Neural progenitor cell (in vitro differentiated cells): Measurements from ENCODE around the gene ITGBL1. TPM values are rescaled to one million over a fixed set of nuclear protein-coding genes. Genes with fewer than 3 reads are reported as not detected.

ENCODE experiments used
- DNase-seq: peaks from one replicate; pipeline ENCODE4 v3.0.0-alpha.2; 2016; ENCODE audit warnings: low spot score
- H2AFZ ChIP-seq: fragments of 200-600 bp; sonication (generic); replicated peaks from 2 replicates; pipeline ENCODE4 v1.6.1; 2016; ENCODE audit warnings: antibody characterized with exemption
- H3F3A ChIP-seq: fragments of 200-600 bp; sonication (generic); 2 replicates; pipeline ENCODE4 v1.6.1; 2016; ENCODE audit warnings: antibody characterized with exemption, low read depth
- H3K27ac ChIP-seq: fragments of 200-600 bp; sonication (generic); 2 replicates; pipeline ENCODE4 v1.5.1; 2016; ENCODE audit warnings: mild to moderate bottlenecking
- H3K27me3 ChIP-seq: fragments of 200-600 bp; sonication (generic); 2 replicates; pipeline ENCODE4 v1.6.1; 2016; ENCODE audit warnings: mild to moderate bottlenecking, moderate library complexity
- H3K36me3 ChIP-seq: fragments of 200-600 bp; sonication (generic); 2 replicates; pipeline ENCODE4 v1.5.1; 2016
- H3K4me1 ChIP-seq: fragments of 200-600 bp; sonication (generic); 2 replicates; pipeline ENCODE4 v1.6.1; 2016; ENCODE audit warnings: mixed run types
- H3K4me2 ChIP-seq: fragments of 200-600 bp; sonication (generic); 2 replicates; pipeline ENCODE4 v1.6.1; 2016
- H3K4me3 ChIP-seq: fragments of 200-600 bp; sonication (generic); 2 replicates; pipeline ENCODE4 v1.5.1; 2016
- H3K79me2 ChIP-seq: fragments of 200-600 bp; sonication (generic); 2 replicates; pipeline ENCODE4 v1.6.1; 2016; ENCODE audit warnings: low read depth
- H3K9ac ChIP-seq: fragments of 200-600 bp; sonication (generic); 2 replicates; pipeline ENCODE4 v1.6.1; 2016
- H3K9me3 ChIP-seq: fragments of 200-600 bp; sonication (generic); 2 replicates; pipeline ENCODE4 v1.5.1; 2016; ENCODE audit warnings: low read depth
- H4K20me1 ChIP-seq: fragments of 200-600 bp; sonication (generic); 2 replicates; pipeline ENCODE4 v1.6.1; 2016; ENCODE audit warnings: low read depth
- H3K27ac Mint-ChIP-seq: 3 replicates; pipeline ENCODE4 v1.8.0; 2021; ENCODE audit warnings: mixed read lengths
- H3K27me3 Mint-ChIP-seq: 2 replicates; pipeline ENCODE4 v1.8.0; 2022; ENCODE audit warnings: low read depth, mild to moderate bottlenecking, inconsistent platforms, moderate library complexity, mixed read lengths; ENCODE audit not compliant: insufficient read depth
- H3K36me3 Mint-ChIP-seq: 3 replicates; pipeline ENCODE4 v1.8.0; 2021; ENCODE audit warnings: mixed read lengths
- H3K4me1 Mint-ChIP-seq: 3 replicates; pipeline ENCODE4 v1.8.0; 2021; ENCODE audit warnings: mixed read lengths
- H3K4me3 Mint-ChIP-seq: 3 replicates; pipeline ENCODE4 v1.8.0; 2021; ENCODE audit warnings: mild to moderate bottlenecking, moderate library complexity, mixed read lengths
- H3K9me3 Mint-ChIP-seq: 3 replicates; pipeline ENCODE4 v1.8.0; 2020; ENCODE audit warnings: mixed read lengths
- EZH2 ChIP-seq: fragments of 200-600 bp; sonication (generic); IDR thresholded peaks from 2 replicates; pipeline ENCODE4 v1.6.1; 2017; ENCODE audit warnings: antibody characterized with exemption, mild to moderate bottlenecking, moderate library complexity
- EZH2phosphoT487 ChIP-seq: fragments of 200-600 bp; sonication (generic); IDR thresholded peaks from 2 replicates; pipeline ENCODE4 v1.6.1; 2017; ENCODE audit warnings: antibody characterized with exemption
- total RNA-seq: library from RNA; depleted of rRNA; stranded (reverse); fragments of >200 nt; gene quantifications from 2 replicates; pipeline ENCODE4 v1.2.3, GENCODE V29; 2015; ENCODE audit warnings: low replicate concordance
- TF ChIP-seq, protein P1 (sequence below): fragments of 200-600 bp; sonication (generic); IDR thresholded peaks from 2 replicates; pipeline ENCODE4 v1.5.1; 2017; ENCODE audit warnings: antibody characterized with exemption, mild to moderate bottlenecking

Gene ITGBL1
- total RNA-seq, 1 donor from 2014 or later = not detected

DNA sequence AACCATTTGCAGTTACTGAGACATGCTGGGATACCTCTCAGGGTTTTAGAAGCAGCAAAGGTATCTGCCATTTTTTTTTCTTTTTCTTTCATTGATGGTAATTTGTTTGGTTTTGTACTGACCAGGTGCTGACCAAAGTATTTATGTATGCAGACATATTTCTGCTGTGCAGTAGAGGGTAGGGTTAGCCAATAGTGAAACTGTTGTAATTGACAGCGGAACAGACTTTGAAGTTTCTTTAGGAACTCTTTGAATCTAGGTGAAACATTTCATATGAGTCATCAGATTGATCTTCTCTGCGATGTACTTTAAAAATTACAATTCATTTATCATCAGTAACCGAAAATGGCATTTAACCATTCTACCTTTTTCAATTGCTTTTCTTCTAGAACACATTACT is 63.0 kb downstream of the ITGBL1 start:
- no peak overlapping the region for H3K4me3 Mint-ChIP-seq
- no peaks in the 10 kb centered on the region for H3K4me1 Mint-ChIP-seq
- Histone ChIP-seq H3K9ac (no peak overlapping the region), H3K4me2 (no peak overlapping the region), H3K9me3 (no peaks in the 10 kb centered on the region), H3K4me3 (no peak overlapping the region), H3K27ac (no peak overlapping the region), H2AFZ (no peak overlapping the region), H3K4me1 (no peaks in the 10 kb centered on the region), H3K79me2 (no peaks in the 10 kb centered on the region), H4K20me1 (no peaks in the 10 kb centered on the region), H3K36me3 (no peaks in the 10 kb centered on the region), H3F3A (no peaks in the 10 kb centered on the region), H3K27me3 (no peaks in the 10 kb centered on the region)
- no peak for DNase-seq
- H3K9me3 Mint-ChIP-seq = no peaks in the 10 kb centered on the region
- TF ChIP-seq EZH2phosphoT487 (no peak), EZH2 (no peak)
- TF ChIP-seq, protein P1, sequence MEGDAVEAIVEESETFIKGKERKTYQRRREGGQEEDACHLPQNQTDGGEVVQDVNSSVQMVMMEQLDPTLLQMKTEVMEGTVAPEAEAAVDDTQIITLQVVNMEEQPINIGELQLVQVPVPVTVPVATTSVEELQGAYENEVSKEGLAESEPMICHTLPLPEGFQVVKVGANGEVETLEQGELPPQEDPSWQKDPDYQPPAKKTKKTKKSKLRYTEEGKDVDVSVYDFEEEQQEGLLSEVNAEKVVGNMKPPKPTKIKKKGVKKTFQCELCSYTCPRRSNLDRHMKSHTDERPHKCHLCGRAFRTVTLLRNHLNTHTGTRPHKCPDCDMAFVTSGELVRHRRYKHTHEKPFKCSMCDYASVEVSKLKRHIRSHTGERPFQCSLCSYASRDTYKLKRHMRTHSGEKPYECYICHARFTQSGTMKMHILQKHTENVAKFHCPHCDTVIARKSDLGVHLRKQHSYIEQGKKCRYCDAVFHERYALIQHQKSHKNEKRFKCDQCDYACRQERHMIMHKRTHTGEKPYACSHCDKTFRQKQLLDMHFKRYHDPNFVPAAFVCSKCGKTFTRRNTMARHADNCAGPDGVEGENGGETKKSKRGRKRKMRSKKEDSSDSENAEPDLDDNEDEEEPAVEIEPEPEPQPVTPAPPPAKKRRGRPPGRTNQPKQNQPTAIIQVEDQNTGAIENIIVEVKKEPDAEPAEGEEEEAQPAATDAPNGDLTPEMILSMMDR = no peak
- H3K27ac Mint-ChIP-seq = no peak overlapping the region
- no peaks in the 10 kb centered on the region for H3K36me3 Mint-ChIP-seq
- H3K27me3 Mint-ChIP-seq = no peaks in the 10 kb centered on the region

DNA sequence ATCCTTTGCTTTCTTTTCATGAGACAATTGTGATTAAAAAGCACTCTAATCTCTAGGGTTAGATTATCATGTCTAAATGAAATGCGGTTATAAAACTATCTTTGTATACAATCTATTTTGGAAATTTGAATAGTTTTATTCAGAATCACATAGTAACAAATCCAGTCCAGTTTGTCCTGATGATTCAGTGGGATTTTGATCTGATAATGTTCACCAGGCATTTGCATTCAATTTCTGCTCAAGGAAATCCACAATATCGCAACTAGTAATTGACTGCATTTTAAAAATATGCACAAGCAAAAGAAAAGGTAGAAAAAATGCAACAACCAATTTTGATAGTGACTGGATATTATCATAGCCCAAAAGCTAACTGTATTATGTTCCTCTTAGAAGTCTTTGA is 63.8 kb downstream of the ITGBL1 start:
- peaks cover 2% of the 10 kb centered on the region for H3K27me3 Mint-ChIP-seq
- no peaks in the 10 kb centered on the region for H3K27me3 ChIP-seq
- H2AFZ ChIP-seq = no peak overlapping the region
- H3K9me3 Mint-ChIP-seq = no peaks in the 10 kb centered on the region
- DNase-seq = no peak
- H3K36me3 Mint-ChIP-seq = no peaks in the 10 kb centered on the region
- H3K9me3 ChIP-seq = no peaks in the 10 kb centered on the region
- H4K20me1 ChIP-seq = no peaks in the 10 kb centered on the region
- no peak overlapping the region for H3K4me3 Mint-ChIP-seq
- H3K4me1 ChIP-seq = no peaks in the 10 kb centered on the region
- no peak overlapping the region for H3K27ac Mint-ChIP-seq
- TF ChIP-seq EZH2 (no peak), EZH2phosphoT487 (no peak)
- TF ChIP-seq, protein P1 = no peak
- H3K27ac ChIP-seq = no peak overlapping the region
- H3K79me2 ChIP-seq = no peaks in the 10 kb centered on the region
- H3K36me3 ChIP-seq = no peaks in the 10 kb centered on the region
- H3K4me2 ChIP-seq = no peak overlapping the region
- no peak overlapping the region for H3K4me3 ChIP-seq
- H3F3A ChIP-seq = no peaks in the 10 kb centered on the region
- no peaks in the 10 kb centered on the region for H3K4me1 Mint-ChIP-seq
- H3K9ac ChIP-seq = no peak overlapping the region

DNA sequence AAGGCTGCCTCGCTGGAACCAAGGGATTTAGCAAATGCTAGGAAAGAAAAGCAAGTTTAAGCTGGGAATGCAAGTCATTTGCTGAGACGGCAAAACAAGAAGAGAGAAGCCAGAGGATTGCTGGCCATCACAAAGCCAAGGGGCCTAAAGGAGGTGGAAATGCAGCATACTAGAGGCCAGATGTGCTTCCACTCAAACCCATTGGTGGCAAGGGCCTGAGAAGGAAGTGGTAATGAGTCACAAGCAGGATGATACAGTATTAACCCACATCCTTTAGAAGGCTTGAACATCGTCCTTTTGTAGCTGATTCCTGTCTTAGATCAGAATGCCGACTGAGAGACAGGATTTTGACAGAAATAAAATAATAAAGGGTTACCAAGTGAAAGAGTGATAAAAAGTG is 68.2 kb downstream of the ITGBL1 start:
- no peaks in the 10 kb centered on the region for H3K36me3 Mint-ChIP-seq
- Histone ChIP-seq H3F3A (no peaks in the 10 kb centered on the region), H4K20me1 (no peaks in the 10 kb centered on the region), H3K9me3 (no peaks in the 10 kb centered on the region), H3K4me1 (no peaks in the 10 kb centered on the region), H3K27ac (no peak overlapping the region), H3K79me2 (no peaks in the 10 kb centered on the region), H3K4me3 (no peak overlapping the region), H3K4me2 (no peak overlapping the region), H2AFZ (peak overlapping the region; percentile 2), H3K36me3 (no peaks in the 10 kb centered on the region), H3K27me3 (no peaks in the 10 kb centered on the region), H3K9ac (no peak overlapping the region)
- H3K9me3 Mint-ChIP-seq = no peaks in the 10 kb centered on the region
- TF ChIP-seq, protein P1 = no peak
- TF ChIP-seq EZH2 (no peak), EZH2phosphoT487 (no peak)
- H3K4me3 Mint-ChIP-seq = no peak overlapping the region
- peaks cover 5% of the 10 kb centered on the region for H3K27me3 Mint-ChIP-seq
- H3K4me1 Mint-ChIP-seq = no peaks in the 10 kb centered on the region
- peak; percentile 2 for DNase-seq
- H3K27ac Mint-ChIP-seq = no peak overlapping the region
